ENCODE measurements around the gene ACER3. TPM values are rescaled to one million over a fixed set of nuclear protein-coding genes. Genes with fewer than 3 reads are reported as not detected.
"Not testable (repeated sequence)": the region's sequence is repeated elsewhere in the genome, so short reads cannot be mapped to it uniquely, and the experiment has no call there.

ACER3 gene
- total and polyA plus RNA-seq, 8 donors, result 2.0 to 13.2 (median 5.9) TPM

DNA sequence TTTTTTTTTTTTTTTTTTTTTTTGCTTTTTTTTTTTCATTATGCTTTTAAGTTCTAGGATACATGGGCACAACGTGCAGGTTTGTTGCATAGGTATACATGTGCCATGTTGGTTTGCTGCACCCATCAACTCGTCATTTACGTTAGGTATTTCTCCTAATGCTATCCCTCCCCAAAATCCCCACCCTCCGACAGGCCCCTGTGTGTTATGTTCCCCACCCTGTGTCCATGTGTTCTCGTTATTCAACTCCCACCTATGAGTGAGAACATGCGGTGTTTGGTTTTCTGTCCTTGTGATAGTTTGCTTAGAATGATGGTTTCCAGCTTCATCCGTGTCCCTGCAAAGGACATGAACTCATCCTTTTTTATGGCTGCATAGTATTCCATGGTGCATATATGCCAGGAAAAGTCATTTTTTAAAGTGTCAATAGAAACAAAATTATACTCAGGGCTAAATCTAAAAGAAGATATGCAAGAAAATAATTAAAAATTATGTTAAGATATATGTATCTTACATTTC is 187.3 kb downstream of the ACER3 start:
- H3K36me3 ChIP-seq, H3K4me3 ChIP-seq, ATAC-seq, FAIRE-seq, H3K4me1 ChIP-seq, H3K9me3 ChIP-seq, H3K27me3 ChIP-seq, DNase-seq, H3K27ac ChIP-seq: not testable (repeated sequence)
- TF ChIP-seq, protein P1, sequence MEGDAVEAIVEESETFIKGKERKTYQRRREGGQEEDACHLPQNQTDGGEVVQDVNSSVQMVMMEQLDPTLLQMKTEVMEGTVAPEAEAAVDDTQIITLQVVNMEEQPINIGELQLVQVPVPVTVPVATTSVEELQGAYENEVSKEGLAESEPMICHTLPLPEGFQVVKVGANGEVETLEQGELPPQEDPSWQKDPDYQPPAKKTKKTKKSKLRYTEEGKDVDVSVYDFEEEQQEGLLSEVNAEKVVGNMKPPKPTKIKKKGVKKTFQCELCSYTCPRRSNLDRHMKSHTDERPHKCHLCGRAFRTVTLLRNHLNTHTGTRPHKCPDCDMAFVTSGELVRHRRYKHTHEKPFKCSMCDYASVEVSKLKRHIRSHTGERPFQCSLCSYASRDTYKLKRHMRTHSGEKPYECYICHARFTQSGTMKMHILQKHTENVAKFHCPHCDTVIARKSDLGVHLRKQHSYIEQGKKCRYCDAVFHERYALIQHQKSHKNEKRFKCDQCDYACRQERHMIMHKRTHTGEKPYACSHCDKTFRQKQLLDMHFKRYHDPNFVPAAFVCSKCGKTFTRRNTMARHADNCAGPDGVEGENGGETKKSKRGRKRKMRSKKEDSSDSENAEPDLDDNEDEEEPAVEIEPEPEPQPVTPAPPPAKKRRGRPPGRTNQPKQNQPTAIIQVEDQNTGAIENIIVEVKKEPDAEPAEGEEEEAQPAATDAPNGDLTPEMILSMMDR (IDR thresholded peaks at IDR 0.05), result peak in 1 of 4 donors; percentile 4
- intact Hi-C loops (cut with DNase I), result loop anchor here in 1 of 3 donors (5.0 to 10.0 kb wide), 3 partner anchors 64 to 233 kb away; no protein-coding TSS in a partner anchor
- 77 to 80% methylated on average over 7 of the region's 7 CpGs for WGBS, 2 donors

DNA sequence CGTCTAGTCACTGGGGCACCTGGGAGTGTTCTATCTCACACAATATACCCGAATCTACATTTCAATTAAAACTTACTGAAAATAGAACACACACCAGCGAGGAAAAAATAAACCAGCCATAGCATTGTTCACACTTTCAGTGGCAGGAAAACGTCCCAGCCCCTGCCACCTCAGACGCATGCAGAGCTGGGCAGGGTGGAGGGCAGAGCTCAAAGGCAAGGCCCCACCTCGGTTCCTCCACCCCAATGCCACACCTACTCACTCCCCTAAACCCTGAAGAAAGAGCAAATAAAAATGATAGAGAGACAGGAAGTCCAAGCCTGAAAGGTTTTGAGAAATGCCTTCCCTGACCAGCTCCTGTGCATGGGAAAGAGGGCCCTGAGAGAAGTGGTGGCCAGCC is 188.3 kb downstream of the ACER3 start:
- DNase-seq (no peak), ATAC-seq (no peak), FAIRE-seq (no peak)
- no peak overlapping the region for H3K27ac ChIP-seq
- H3K4me3 ChIP-seq, result no peak overlapping the region
- 77 to 90% methylated on average over 6 of the region's 6 CpGs for WGBS, 2 donors
- H3K4me1 ChIP-seq, result no peaks in the 10 kb centered on the region
- no peaks in the 10 kb centered on the region for H3K36me3 ChIP-seq
- TF ChIP-seq, protein P1 (IDR thresholded peaks at IDR 0.05), result no peak
- H3K27me3 ChIP-seq, result peaks cover 0 to 3% (median 0%) of the 10 kb centered on the region in 4 donors
- H3K9me3 ChIP-seq, result no peaks in the 10 kb centered on the region
- intact Hi-C loops (cut with DNase I), result loop anchor here in 1 of 3 donors (5.0 to 10.0 kb wide), 3 partner anchors 63 to 234 kb away; no protein-coding TSS in a partner anchor

DNA sequence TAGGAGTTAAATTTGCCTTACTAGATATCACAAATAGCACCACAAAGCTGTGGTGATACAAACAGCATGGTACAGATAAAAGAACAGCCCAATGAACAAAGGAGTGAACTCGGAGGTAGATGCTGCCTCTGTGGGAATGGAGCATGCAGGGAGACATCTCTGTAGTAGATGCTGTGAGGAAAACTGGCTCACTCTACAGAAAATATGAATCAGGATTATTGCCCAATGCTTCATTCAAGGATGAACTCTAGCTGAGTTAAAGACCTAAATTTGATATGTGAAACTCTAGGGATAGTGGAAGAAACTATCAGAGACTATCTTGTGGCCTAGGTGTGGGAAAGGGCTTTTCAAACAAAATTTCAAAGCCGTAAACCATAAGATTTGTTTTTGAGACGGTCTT is 190.8 kb downstream of the ACER3 start:
- Histone ChIP-seq H3K4me3 (no peak overlapping the region), H3K27ac (no peak overlapping the region), H3K27me3 (no peaks in the 10 kb centered on the region), H3K36me3 (no peaks in the 10 kb centered on the region), H3K9me3 (no peaks in the 10 kb centered on the region), H3K4me1 (no peaks in the 10 kb centered on the region)
- DNase-seq (no peak), ATAC-seq (no peak), FAIRE-seq (no peak)
- intact Hi-C loops (cut with DNase I), result loop anchor here in 2 of 3 donors (5.0 kb wide), 2 partner anchors 36 to 41 kb away; no protein-coding TSS in a partner anchor
- 88% methylated on average over 3 of the region's 3 CpGs for WGBS, 2 donors
- TF ChIP-seq, protein P1 (IDR thresholded peaks at IDR 0.05), result no peak

- intact Hi-C loops (cut with DNase I), result loop anchor here in 2 of 3 donors (5.0 kb wide), 2 partner anchors 35 to 40 kb away; no protein-coding TSS in a partner anchor
Observed at GRCh38 chr11:77052518-77052917, 191.8 kb downstream of the ACER3 start.

More at GRCh38 chr11:77052518-77052917, 191.8 kb downstream of the ACER3 start:
- ATAC-seq (no peak), DNase-seq (no peak), FAIRE-seq (no peak)
- 79 to 82% methylated on average over 7 of the region's 7 CpGs for WGBS, 2 donors
- Histone ChIP-seq H3K27ac (no peak overlapping the region), H3K9me3 (no peaks in the 10 kb centered on the region), H3K4me3 (no peak overlapping the region), H3K36me3 (no peaks in the 10 kb centered on the region), H3K4me1 (no peaks in the 10 kb centered on the region), H3K27me3 (no peaks in the 10 kb centered on the region)
- TF ChIP-seq, protein P1 (IDR thresholded peaks at IDR 0.05), result no peak
